Epithelial cell of esophagus (primary cell): ENCODE results near the gene SEZ6.

ENCODE experiments used
- DNase-seq: peaks from one replicate; pipeline ENCODE4 v3.0.0; 2010; ENCODE audit warnings: low read depth
- H3K4me3 ChIP-seq: 2 replicates; pipeline ENCODE4 v1.5.1; 2011; ENCODE audit warnings: mild to moderate bottlenecking, low read length, control low read depth
- TF ChIP-seq, protein P1 (sequence below): IDR thresholded peaks from 2 replicates; pipeline ENCODE4 v1.5.1; 2011; ENCODE audit warnings: low read depth, mild to moderate bottlenecking, low read length, control low read depth, inconsistent platforms; ENCODE audit not compliant: insufficient read depth; ENCODE audit errors: missing control alignments

The SEZ6 gene

GRCh38 chr17:28954886-28955285, 50.9 kb downstream of the SEZ6 start:
- H3K4me3 ChIP-seq, result no peak overlapping the region
- TF ChIP-seq, protein P1, sequence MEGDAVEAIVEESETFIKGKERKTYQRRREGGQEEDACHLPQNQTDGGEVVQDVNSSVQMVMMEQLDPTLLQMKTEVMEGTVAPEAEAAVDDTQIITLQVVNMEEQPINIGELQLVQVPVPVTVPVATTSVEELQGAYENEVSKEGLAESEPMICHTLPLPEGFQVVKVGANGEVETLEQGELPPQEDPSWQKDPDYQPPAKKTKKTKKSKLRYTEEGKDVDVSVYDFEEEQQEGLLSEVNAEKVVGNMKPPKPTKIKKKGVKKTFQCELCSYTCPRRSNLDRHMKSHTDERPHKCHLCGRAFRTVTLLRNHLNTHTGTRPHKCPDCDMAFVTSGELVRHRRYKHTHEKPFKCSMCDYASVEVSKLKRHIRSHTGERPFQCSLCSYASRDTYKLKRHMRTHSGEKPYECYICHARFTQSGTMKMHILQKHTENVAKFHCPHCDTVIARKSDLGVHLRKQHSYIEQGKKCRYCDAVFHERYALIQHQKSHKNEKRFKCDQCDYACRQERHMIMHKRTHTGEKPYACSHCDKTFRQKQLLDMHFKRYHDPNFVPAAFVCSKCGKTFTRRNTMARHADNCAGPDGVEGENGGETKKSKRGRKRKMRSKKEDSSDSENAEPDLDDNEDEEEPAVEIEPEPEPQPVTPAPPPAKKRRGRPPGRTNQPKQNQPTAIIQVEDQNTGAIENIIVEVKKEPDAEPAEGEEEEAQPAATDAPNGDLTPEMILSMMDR, result no peak
- DNase-seq, result no peak

DNA sequence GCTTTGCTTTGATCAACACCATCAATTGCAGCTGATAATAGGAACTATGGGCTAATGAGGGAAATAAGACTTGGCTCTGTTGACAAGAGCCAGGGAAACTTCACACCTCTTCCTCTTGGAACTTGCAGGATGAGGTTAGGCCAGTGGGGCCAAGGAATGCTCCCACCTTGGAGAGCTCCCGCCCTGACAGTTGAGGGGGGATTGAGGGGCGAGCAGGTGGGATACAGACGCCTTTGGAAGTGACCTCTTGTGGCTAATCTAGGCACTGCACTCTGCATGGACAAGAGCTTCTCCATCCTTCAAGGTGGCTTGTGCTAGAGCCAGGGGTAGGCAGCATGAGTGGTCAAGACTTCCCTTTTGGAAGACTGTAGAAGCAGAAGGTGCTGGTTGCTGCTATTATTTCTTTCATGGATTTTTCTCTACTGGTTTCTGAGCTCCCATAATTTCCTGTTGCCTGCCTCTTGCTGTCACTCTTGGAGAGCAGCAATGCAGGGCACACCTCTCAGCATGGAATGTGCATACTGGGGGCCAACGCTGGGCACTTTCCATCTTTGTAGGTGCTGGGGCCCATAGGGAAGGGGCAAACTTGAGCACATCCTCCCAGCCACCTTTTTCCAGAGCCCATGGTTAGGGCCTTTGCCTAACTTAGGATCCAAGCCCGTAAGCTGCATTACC, 52.3 kb downstream of the SEZ6 start:
- DNase-seq, result peak; percentile 59
- TF ChIP-seq, protein P1, result peak; percentile 89

DNA sequence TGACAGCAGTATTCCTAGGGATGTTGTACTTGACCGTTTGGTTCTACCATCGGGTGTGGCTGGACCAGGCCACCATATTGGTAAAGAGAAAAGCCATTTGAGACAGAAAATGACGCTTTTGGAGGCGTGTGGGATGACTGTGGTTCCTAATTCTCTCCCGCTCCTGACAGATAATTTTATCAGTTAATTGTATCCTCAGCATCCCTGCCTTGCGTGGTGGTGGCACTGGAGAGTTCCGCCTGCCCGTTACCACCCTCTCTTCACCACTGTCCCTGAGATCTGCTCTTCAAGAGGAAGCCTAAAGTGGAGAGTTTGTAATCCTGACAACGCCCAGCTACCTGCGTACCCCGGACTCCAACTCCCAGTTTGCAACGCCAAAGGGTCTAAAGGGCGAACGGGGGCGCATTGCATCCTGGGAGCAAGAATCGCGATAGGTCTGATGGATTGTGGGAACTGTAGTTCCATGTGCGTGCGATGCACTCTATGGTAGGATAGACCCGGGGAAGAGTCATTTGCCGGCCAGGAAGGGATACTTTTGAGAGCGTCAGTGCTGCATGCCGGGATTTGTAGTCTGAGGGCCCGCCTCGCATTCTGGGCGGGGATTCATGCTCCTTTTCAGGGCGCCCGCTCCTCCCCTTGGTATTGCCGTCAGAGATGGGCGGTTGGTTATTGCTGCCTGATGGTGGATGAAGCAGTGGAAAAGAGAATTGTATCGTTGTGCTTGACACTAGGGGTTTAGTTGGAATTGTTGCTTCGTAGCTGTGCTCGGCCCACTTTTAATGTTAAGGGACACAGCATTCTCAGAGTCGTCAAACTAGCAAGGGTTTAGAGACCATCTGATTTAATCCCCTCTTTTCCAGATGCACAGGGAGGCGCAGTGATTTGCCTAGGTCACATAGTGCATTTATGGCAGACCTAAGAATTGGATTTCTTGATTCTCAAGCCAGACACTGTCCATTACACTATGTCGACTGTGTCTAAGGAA, 53.5 kb downstream of the SEZ6 start:
- TF ChIP-seq, protein P1, result no peak
- peak; percentile 100 for DNase-seq
- peak overlapping the region; percentile 96 for H3K4me3 ChIP-seq

More for the DNA sequence above, 52.3 kb downstream of the SEZ6 start:
- no peak overlapping the region for H3K4me3 ChIP-seq

- peak; percentile 100 for DNase-seq
- TF ChIP-seq, protein P1, result no peak
- H3K4me3 ChIP-seq, result peak within 1 kb of the TSS; percentile 96
These were observed 54.3 kb downstream of the SEZ6 start, which contains the start of gene PHF12 for GRCh38 chr17:28951428-28951990. Gene PHF12 (minus strand): TSS chr17:28951518. CDS start chr17:28950960, 558 bp downstream.

DNA sequence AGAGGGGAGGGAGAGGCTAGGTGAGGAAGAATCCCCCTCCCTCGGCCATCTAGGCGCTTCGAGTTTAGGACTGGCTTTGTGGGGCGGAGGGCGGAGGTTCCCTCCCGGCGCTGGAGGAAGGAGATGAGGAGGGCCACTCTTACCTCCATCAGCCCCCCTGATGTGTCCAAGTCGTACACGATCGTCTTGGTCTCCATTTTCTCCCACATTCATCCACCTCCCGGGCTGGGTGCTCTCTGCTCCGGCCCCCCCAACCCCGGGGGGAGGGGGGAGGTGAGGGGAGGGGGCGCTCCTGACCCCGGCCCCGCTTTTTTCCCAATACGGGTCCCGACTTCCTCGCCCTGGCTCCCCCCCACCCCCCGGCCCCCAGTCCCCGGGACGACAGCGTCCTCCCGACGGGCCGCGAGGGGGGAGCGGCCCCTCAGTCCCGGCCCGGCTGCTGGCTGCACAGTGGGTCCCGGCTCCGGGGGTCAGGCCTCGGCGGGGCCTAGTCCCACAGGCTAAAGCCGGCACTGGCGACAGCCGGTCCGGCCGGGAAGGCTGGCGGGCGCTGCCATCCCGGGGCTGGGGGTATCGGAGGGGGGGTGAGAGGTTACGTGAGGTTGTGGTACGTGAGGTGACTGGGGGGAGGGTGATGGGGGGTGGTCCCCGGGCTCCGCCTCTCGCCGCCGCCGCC, 54.9 kb downstream of the SEZ6 start:
- peak overlapping the region; percentile 86 for H3K4me3 ChIP-seq
- TF ChIP-seq, protein P1, result no peak
- no peak for DNase-seq

- no peak for DNase-seq
- TF ChIP-seq, protein P1, result no peak
- peak overlapping the region; percentile 86 for H3K4me3 ChIP-seq
These were observed 55.6 kb downstream of the SEZ6 start for GRCh38 chr17:28950017-28950751.
